ENCODE data around the gene IKZF4.
"Not testable (repeated sequence)": the region's sequence is repeated elsewhere in the genome, so short reads cannot be mapped to it uniquely, and the experiment has no call there.

Gene IKZF4

DNA sequence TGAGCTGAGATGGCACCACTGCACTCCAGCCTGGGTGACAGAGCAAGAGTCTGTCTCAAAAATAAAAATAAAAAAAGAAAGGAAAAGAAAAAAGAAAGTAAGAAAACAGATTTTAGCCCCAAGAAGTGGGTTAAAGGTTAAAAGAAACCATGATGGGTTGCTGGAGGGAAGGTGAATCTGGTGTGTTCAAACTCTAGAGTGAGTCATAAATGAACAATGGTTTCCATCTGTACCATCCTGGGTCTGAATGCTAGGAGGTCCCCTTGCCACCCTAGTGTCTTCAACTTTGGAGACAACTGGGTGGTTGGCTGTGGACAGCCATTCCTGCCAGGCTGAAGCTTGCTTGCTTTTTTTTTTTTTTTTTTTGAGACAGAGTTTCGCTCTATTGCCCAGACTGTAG is 19.3 kb downstream of the IKZF4 start:
- no peak for DNase-seq (ENCODE audit: low read depth)

DNA sequence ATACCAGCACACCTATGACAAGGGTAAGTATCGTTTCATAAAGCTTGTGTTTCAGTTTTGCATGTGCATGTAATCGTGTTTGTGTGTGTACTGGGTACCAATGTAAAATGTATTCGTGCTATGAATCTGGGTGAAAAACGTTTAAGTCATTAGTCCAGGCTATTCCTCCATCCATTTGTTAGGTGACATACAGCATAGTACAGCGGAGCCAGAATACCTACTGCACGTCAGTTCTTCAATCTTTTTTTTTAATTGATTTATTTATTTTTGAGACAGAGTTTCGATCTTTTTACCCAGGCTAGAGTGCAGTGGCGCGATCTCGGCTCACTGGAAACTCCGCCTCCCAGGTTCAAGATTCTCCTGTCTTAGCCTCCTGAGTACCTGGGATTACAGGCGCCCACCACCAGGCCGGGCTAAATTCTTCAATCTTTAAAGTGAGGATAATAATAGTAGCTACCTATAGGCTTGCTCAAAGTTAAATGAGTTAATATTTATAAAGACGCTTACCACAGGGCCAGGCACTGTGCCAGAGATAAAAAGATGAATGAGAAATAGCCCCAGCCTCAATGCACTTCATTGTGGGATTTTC is 20.2 kb downstream of the IKZF4 start:
- DNase-seq (ENCODE audit: low read depth) = no peak

- DNase-seq (ENCODE audit: low read depth) = peak; percentile 100
Measured at GRCh38 chr12:56041552-56042429, 20.9 kb downstream of the IKZF4 start, which contains the start of gene RPS26. TSS of gene RPS26 (plus strand) at chr12:56041918. CDS start at chr12:56042167, 249 bp downstream.

DNA sequence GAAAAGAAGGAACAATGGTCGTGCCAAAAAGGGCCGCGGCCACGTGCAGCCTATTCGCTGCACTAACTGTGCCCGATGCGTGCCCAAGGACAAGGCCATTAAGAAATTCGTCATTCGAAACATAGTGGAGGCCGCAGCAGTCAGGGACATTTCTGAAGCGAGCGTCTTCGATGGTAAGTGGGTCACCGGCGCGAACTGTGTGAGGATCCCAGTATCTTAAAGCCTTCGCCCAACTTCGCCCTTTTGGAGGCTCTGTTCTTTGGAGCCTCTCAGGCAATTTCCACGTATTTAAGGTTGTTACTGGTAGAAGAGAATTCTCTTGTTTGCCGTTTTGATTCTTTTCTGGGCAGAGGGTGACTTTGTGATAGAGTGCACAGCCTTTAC is 21.6 kb downstream of the IKZF4 start:
- not testable (repeated sequence) for DNase-seq (ENCODE audit: low read depth)

- DNase-seq (ENCODE audit: low read depth) = no peak
Measured at GRCh38 chr12:56042843-56043242, 22.0 kb downstream of the IKZF4 start.

DNA sequence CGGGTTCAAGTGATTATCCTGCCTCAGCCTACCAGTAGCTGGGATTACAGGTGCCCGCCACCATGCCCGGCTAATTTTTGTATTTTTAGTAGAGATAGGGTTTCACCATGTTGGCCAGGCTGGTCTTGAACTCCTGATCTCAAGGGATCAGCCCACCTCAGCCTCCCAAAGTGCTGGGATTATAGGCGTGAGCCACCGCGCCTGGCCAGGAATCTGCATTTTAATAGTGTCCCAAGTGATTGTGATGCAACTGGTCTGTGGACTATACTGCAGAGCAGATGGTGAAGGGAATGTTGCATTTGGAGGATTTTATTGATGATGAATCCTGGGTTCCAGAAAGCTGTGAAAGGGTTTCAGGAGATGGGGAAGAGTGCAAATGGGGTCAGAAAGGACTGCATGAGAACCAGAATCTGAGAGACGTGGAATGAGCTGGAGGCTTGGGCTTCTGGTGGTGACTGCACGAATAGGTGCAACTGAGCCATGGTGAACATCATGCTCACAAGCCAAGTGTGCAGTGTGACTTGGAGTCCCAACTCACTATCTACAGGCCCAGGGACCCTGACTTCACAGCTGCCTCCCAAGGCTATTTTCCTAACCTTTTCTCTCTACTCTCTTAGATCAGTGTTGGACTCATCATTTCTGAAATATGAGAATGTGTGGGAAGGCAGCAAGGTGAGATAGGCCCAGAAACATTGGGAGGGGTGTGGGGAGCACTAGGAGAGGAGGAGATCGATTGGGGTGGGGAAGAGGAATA is 25.4 kb downstream of the IKZF4 start:
- DNase-seq (ENCODE audit: low read depth) = no peak

- no peak for DNase-seq (ENCODE audit: low read depth)
Measured at GRCh38 chr12:56053407-56053893, 32.6 kb downstream of the IKZF4 start.

DNA sequence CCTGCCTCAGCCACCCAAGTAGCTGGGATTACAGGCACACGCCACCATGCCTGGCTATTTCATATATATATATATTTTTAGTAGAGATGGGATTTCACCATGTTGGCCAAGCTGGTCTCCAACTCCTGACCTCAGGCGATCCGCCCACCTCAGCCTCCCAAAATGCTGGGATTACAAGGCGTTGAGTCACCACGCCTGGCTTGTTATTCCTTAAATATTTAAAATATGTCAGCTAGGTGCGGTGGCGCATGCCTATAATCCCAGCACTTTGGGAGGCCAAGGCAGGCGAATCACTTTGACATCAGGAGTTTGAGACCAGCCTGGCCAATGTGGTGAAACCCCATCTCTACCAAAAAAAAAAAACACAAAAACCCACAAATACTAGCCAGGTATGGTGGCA is 39.1 kb downstream of the IKZF4 start:
- DNase-seq (ENCODE audit: low read depth) = peak; percentile 75

DNA sequence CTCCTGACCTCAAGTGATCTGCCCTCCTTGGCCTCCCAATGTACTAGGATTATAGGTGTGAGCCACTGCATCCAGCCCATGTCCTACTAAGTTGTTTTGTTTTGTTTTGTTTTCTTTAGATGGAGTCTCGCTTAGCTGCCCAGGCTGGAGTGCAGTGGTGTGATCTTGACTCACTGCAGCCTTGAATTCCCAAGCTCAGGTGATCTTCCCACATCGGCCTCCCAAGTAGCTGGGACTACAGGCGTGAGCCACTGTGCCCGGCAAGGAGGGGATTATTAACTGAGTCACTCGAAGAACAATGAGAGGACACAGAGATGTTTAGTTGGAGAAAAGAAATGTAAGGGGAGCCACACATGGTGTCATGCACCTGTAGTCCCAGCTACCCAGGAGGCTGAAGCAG is 41.1 kb downstream of the IKZF4 start:
- DNase-seq (ENCODE audit: low read depth) = no peak

- DNase-seq (ENCODE audit: low read depth) = no peak
Measured at GRCh38 chr12:56062996-56063395, 42.2 kb downstream of the IKZF4 start.

GRCh38 chr12:56071648-56072047 is 50.8 kb downstream of the IKZF4 start:
- DNase-seq (ENCODE audit: low read depth) = peak; percentile 72

GRCh38 chr12:56074396-56074795 is 53.6 kb downstream of the IKZF4 start:
- no peak for DNase-seq (ENCODE audit: low read depth)

DNA sequence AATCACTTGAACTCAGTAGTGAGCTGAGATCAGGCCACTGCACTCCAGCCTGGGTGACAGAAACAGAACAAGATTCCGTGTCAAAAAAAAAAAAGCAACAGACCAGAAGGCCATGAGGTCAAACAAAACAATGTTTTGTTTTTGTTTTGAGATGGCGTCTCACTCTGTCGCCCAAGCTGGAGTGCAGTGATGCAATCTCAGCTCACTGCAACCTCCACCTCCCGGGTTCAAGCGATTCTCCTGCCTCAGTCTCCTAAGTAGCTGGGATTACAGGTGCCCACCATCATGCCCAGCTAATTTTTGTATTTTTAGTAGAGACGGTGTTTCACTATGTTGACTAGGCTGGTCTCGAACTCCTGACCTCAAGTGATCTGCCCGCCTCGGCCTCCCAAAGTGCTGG is 57.1 kb downstream of the IKZF4 start:
- DNase-seq (ENCODE audit: low read depth) = not testable (repeated sequence)

- no peak for DNase-seq (ENCODE audit: low read depth)
Measured at GRCh38 chr12:56078427-56078826, 57.6 kb downstream of the IKZF4 start.

- DNase-seq (ENCODE audit: low read depth) = peak; percentile 76
Measured at GRCh38 chr12:56078931-56079722, 58.3 kb downstream of the IKZF4 start.

DNA sequence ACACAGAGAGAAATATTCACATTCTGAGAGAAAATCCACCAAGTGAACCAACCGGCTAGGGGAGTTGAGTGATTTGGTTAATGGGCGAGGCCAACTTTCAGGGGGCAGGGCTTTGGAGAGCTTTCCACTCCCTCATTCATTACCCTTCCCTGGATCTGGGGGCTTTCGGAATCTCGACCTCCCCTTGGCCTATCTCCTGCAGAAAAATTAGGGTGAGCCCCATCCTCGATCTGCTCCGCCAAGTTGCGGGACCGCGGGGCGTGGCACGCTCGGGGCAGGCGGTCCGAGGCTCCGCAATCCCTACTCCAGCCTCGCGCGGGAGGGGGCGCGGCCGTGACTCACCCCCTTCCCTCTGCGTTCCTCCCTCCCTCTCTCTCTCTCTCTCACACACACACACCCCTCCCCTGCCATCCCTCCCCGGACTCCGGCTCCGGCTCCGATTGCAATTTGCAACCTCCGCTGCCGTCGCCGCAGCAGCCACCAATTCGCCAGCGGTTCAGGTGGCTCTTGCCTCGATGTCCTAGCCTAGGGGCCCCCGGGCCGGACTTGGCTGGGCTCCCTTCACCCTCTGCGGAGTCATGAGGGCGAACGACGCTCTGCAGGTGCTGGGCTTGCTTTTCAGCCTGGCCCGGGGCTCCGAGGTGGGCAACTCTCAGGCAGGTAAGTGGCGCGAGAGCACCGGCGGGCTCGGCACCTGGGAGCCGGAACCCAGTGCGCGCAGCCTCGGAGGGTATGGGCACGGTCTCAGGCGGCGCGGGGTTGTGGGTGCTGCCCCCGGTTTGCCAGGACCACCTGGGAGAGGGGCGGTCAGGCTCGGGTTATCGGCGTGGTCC is 59.1 kb downstream of the IKZF4 start, which contains the start of gene ERBB3:
ERBB3 (plus strand) TSS at position 443 of the 833 bp plus-strand sequence; CDS start at position 579, 136 bp downstream.
- DNase-seq (ENCODE audit: low read depth) = peak; percentile 81

DNA sequence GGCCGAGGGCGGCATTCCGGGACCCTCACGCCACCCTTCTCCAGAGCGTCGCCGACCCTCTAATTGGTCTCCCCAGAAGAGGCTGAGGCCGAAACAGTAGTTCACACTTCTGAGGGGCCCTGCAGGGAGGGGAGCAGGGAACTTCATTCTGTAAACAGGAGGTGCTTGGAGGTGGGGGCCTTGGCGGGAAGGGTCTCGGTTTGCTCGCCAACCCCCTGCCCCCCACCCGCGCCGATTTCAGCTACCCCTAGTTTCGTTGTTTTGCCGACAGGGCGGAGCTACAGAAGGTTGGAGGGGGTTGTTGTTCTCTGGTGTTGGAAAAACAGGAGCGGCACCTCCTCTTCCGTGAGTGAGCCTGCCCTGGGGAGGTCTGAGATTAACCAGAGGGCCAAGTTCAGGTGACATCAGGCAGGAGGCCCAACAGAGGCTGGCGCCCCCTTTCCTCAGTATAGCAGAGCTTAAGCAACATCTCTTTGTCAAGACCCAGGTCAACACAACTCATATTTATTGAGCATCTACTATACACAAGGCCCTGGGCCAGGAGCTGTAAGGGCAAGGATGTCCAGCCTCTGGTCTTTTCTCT is 59.8 kb downstream of the IKZF4 start:
- peak; percentile 36 for DNase-seq (ENCODE audit: low read depth)

DNA sequence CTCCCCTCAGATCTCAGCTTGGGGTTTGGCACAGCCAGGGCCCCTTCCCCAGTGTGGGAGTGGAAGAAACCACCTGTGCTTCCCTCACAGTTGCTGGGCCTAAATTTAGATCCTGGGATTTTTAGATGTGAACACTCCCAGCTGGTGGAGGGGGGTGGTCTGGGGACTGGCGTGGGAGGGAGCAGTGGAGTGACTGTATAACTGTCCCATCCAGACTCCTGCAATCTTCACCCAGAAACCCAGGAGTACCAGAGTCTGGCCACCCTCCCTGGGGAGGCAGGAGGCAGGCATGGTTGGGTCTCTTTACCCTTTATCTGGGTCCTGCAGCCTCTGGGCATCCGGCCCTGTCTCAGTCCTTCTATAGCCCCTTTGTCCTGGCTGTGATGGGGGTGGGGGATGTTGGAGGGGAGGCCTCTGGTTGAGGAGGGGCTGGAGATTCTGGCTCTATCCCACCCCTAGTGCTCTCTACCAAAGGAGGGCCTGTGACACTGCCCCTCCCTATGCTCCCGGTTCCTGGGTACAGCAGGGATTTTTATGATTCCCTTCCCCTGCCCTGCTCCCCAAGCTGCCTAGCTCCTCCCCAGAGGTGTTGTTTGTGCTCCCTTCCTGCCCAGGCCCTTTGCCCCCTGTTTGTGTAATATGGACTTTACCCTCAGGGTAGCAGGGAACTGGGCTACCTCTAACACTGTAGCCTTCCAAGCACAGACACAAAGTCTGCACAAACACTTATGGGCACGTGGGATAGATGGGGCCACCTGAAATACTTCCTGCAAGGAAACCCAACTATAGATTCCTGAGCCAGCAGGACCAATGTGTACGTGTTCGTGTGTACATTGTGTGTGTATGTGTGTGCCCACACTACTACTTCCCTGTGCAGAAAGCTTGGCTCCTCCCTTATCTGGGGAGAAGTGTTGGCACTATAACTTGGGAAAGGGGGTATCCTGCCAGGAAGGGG is 60.8 kb downstream of the IKZF4 start:
- no peak for DNase-seq (ENCODE audit: low read depth)

- DNase-seq (ENCODE audit: low read depth) = no peak
Measured at GRCh38 chr12:56082382-56082781, 61.5 kb downstream of the IKZF4 start.
